Kidney (tissue), 14 donors: ENCODE data around the gene SPAG5. TPM values are rescaled to one million over a fixed set of nuclear protein-coding genes. Genes with fewer than 3 reads are reported as not detected.

Source experiments
- DNase-seq, 5 donors: peaks; one replicate each; pipeline ENCODE4 v3.0.0-alpha.2; 2013 to 2020
- FAIRE-seq: peaks from 2 replicates; lab custom pipeline; 2012; peaks lifted over from hg19 to GRCh38; lab: Jason Lieb, UNC
- H3K27ac ChIP-seq, 2 donors: one replicate each; pipeline ENCODE4 v1.7.0; 2013; ENCODE audit warnings: low read depth in 2 of 2, low read length in 2 of 2, inconsistent platforms in 1 of 2
- H3K27me3 ChIP-seq: one replicate; pipeline ENCODE4 v1.7.1; 2013; ENCODE audit warnings: low read length, inconsistent platforms; ENCODE audit not compliant: control insufficient read depth, insufficient read depth
- H3K36me3 ChIP-seq, 3 donors: one replicate each; pipeline versions ENCODE4 v1.7.0 to v1.7.1; 2013; ENCODE audit warnings: low read length in 3 of 3, control low read depth in 1 of 3, inconsistent platforms in 1 of 3; ENCODE audit not compliant: insufficient read depth in 3 of 3, control insufficient read depth in 2 of 3
- H3K4me1 ChIP-seq, 3 donors: one replicate each; pipeline versions ENCODE4 v1.7.0 to v1.7.1; 2013; ENCODE audit warnings: low read length in 3 of 3, inconsistent platforms in 1 of 3, low read depth in 1 of 3; ENCODE audit not compliant: control insufficient read depth in 2 of 3, insufficient read depth in 2 of 3
- H3K4me3 ChIP-seq, 3 donors: one replicate each; pipeline versions ENCODE4 v1.7.0 to v1.8.1; 2013; ENCODE audit warnings: low read length in 3 of 3, control low read depth in 1 of 3, inconsistent platforms in 1 of 3
- H3K9ac ChIP-seq, 3 donors: one replicate each; pipeline versions ENCODE4 v1.7.0 to v1.7.1; 2013; ENCODE audit warnings: low read length in 3 of 3, control low read depth in 1 of 3, inconsistent platforms in 1 of 3
- H3K9me3 ChIP-seq, 3 donors: one replicate each; pipeline versions ENCODE4 v1.7.0 to v1.7.1; 2013; ENCODE audit warnings: low read length in 3 of 3, control low read depth in 1 of 3, inconsistent platforms in 1 of 3; ENCODE audit not compliant: control insufficient read depth in 2 of 3, insufficient read depth in 1 of 3
- intact Hi-C: fragments of 100-400 bp; cut with DNase I; formaldehyde crosslinking; loops from one replicate; pipeline ENCODE4 v1.11.1; 2022
- polyA plus RNA-seq: library from polyadenylated mRNA; stranded (reverse); fragments of 350-450 nt; fragmentation: Illumina TruSeq; extraction: RNeasy Lipid Tissue Mini Kit (QIAGEN cat#74804); gene quantifications from one replicate; pipeline ENCODE4 v1.2.3, GENCODE V29; 2014; ENCODE audit warnings: low read depth, low replicate concordance; ENCODE audit not compliant: insufficient read depth
- total RNA-seq: library from RNA; stranded (reverse); fragmentation: NEBNext Ultra II Directional; extraction: Animal tissue kit (Norgen Biotek cat#: 25700); gene quantifications from one replicate; pipeline ENCODE4 v1.2.1, GENCODE V29; 2021
- TF ChIP-seq, protein P1 (sequence below): IDR thresholded peaks from 3 replicates; pipeline ENCODE4 v1.5.1; 2012; ENCODE audit warnings: mild to moderate bottlenecking, moderate library complexity, borderline replicate concordance; ENCODE audit not compliant: insufficient read depth; ENCODE audit errors: extremely low read depth
- donor health status: control.
- donor health status: control.
- donor health status: control.
- donor health status: control.
- donor health status: control.
- donor health status: DM: yes; HTN: yes; CAD: no.
- donor health status: Normal renal cell carcinoma (clear cell type).

The SPAG5 gene
- total and polyA plus RNA-seq, 2 donors from 2014 or later, result 7.4 to 123 TPM

GRCh38 chr17:28635506-28635905 is 36.7 kb upstream of the SPAG5 start:
- Histone ChIP-seq H3K36me3 (peaks cover 21 to 89% (median 75%) of the 10 kb centered on the region in 3 donors), H3K9ac (no peak overlapping the region), H3K27me3 (no peaks in the 10 kb centered on the region), H3K4me3 (no peak overlapping the region), H3K9me3 (no peaks in the 10 kb centered on the region), H3K27ac (no peak overlapping the region), H3K4me1 (no peaks in the 10 kb centered on the region)
- FAIRE-seq (no peak), DNase-seq (no peak)
- TF ChIP-seq, protein P1, sequence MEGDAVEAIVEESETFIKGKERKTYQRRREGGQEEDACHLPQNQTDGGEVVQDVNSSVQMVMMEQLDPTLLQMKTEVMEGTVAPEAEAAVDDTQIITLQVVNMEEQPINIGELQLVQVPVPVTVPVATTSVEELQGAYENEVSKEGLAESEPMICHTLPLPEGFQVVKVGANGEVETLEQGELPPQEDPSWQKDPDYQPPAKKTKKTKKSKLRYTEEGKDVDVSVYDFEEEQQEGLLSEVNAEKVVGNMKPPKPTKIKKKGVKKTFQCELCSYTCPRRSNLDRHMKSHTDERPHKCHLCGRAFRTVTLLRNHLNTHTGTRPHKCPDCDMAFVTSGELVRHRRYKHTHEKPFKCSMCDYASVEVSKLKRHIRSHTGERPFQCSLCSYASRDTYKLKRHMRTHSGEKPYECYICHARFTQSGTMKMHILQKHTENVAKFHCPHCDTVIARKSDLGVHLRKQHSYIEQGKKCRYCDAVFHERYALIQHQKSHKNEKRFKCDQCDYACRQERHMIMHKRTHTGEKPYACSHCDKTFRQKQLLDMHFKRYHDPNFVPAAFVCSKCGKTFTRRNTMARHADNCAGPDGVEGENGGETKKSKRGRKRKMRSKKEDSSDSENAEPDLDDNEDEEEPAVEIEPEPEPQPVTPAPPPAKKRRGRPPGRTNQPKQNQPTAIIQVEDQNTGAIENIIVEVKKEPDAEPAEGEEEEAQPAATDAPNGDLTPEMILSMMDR, result no peak
- intact Hi-C loops, result no loop called here

DNA sequence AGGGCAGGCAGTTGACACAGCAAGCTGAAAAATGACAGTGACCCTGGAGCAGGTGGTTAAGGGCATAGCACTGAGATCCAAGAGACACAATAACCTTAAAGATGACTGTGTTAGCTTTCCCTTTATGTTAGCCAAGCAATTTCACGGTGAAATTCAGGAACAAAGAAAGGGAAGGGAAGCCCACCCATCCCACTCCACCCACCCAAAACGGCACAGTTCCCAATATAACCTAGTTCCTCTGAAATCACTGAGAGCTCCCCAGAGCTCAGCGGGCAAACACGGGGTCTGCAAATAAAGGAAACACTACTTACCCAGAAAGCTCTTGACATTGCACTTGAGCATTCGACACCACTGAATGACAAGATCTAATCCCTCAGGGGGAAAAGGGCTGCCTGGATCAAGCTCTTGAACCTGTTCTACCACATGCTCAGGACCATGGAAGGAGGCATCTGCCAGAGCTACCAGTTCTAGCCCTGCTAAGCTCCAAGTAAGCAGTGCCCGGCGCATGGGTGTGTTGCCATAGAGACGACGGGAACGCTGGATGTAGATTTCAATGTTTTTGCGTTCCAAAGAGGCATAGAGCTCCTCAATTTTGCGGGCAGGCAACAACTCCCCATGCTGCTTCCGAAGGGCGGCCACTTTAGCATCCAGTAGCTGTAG is 35.5 kb upstream of the SPAG5 start:
- peaks cover 20 to 81% (median 71%) of the 10 kb centered on the region in 3 donors for H3K36me3 ChIP-seq

DNA sequence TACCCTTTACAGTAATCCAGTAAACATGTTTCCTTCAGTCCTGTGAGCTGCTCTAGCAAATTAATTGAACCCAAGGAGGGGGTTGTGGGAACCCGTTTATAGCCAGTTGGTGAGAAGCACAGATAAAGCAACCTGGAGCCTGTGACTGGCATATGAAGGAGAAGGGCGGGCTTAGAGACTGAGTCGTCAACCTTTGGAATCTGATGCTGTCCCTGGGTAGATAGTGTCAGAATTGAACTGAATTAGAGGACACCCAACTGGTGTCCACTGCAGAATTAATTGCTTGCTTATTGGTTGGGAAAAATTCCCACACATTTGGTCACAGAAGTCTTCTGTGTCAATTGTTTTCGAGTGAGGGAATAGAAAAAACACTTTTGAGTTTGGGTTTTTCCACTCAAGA is 28.0 kb upstream of the SPAG5 start:
- intact Hi-C loops, result no loop called here
- TF ChIP-seq, protein P1, result no peak
- H3K4me1 ChIP-seq, result no peaks in the 10 kb centered on the region
- H3K9me3 ChIP-seq, result no peaks in the 10 kb centered on the region
- peak overlapping the region in 1 of 2 donors; percentile 2 for H3K27ac ChIP-seq
- peaks cover 13 to 48% (median 41%) of the 10 kb centered on the region in 3 donors for H3K36me3 ChIP-seq
- DNase-seq (no peak), FAIRE-seq (no peak)
- H3K27me3 ChIP-seq, result no peaks in the 10 kb centered on the region
- H3K4me3 ChIP-seq, result peak overlapping the region in 2 of 3 donors; percentile 27 to 28
- no peak overlapping the region for H3K9ac ChIP-seq

More for the DNA sequence above, 35.5 kb upstream of the SPAG5 start:
- H3K4me3 ChIP-seq, result no peak overlapping the region
- no peak overlapping the region for H3K27ac ChIP-seq
- H3K4me1 ChIP-seq, result no peaks in the 10 kb centered on the region
- DNase-seq (no peak), FAIRE-seq (no peak)
- TF ChIP-seq, protein P1, result no peak
- H3K27me3 ChIP-seq, result no peaks in the 10 kb centered on the region
- no peaks in the 10 kb centered on the region for H3K9me3 ChIP-seq
- H3K9ac ChIP-seq, result no peak overlapping the region
- intact Hi-C loops, result no loop called here
